Astrocyte (in vitro differentiated cells and primary cell): ENCODE results near the gene STIL.

Source experiments
- CTCF ChIP-seq: IDR thresholded peaks from 2 replicates; pipeline ENCODE4 v1.5.1; 2011; ENCODE audit warnings: low read depth, mild to moderate bottlenecking, inconsistent platforms, low read length, moderate library complexity; ENCODE audit not compliant: insufficient read depth
- EZH2 ChIP-seq: IDR thresholded peaks from 2 replicates; pipeline ENCODE4 v1.6.1; 2012; ENCODE audit warnings: mild to moderate bottlenecking, low read length, inconsistent platforms; ENCODE audit not compliant: insufficient read depth

- TF ChIP-seq CTCF (no peak), EZH2 (no peak)
Observed at GRCh38 chr1:47243910-47244309, 70.0 kb downstream of the STIL start.
